ENCODE data around the gene TTF1. TPM values are rescaled to one million over a fixed set of nuclear protein-coding genes. Genes with fewer than 3 reads are reported as not detected.

Gene TTF1
- total and polyA plus RNA-seq, 2 donors from 2014 or later, result 10.3 to 16.3 TPM

DNA sequence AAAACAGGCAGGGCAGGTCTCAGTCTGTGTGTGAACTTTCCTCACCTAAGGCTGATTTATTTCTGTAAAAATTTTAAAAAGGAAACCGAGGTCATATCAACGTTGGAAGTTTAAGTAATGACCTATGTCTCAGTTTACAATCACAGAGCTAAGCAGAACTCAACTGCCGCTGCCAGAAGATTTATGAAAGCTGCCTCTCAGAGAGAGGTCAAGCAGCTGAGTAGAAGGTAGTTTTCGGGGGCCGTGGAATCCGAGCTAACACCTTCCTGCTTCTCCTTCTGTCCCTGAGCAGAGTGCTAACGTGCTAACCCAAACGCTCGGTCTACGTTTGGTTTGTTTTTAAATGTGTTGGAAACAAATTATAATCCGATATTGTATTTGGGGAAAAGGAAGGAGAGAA is 11.1 kb downstream of the TTF1 start:
- intact Hi-C loops (cut with DNase I), result no loop called here
- H3K27me3 ChIP-seq (ENCODE audit: control insufficient read depth, insufficient read depth, low read length), result no peaks in the 10 kb centered on the region
- H3K4me1 ChIP-seq (ENCODE audit: control insufficient read depth in 2 of 3, insufficient read depth in 2 of 3, low read depth in 1 of 3, low read length in 3 of 3), result no peaks in the 10 kb centered on the region
- H3K9ac ChIP-seq (ENCODE audit: low read length in 3 of 3), result no peak overlapping the region
- H3K4me3 ChIP-seq (ENCODE audit: low read length in 3 of 3), result no peak overlapping the region
- H3K9me3 ChIP-seq (ENCODE audit: control insufficient read depth in 2 of 3, insufficient read depth in 1 of 3, low read length in 3 of 3), result no peaks in the 10 kb centered on the region
- DNase-seq (peak in 3 of 5 donors; percentile 34 to 61 (median 61)), FAIRE-seq (no peak)
- H3K36me3 ChIP-seq (ENCODE audit: control insufficient read depth in 2 of 3, insufficient read depth in 3 of 3, low read length in 3 of 3), result peaks cover 9 to 55% (median 34%) of the 10 kb centered on the region in 3 donors
- TF ChIP-seq, protein P1, sequence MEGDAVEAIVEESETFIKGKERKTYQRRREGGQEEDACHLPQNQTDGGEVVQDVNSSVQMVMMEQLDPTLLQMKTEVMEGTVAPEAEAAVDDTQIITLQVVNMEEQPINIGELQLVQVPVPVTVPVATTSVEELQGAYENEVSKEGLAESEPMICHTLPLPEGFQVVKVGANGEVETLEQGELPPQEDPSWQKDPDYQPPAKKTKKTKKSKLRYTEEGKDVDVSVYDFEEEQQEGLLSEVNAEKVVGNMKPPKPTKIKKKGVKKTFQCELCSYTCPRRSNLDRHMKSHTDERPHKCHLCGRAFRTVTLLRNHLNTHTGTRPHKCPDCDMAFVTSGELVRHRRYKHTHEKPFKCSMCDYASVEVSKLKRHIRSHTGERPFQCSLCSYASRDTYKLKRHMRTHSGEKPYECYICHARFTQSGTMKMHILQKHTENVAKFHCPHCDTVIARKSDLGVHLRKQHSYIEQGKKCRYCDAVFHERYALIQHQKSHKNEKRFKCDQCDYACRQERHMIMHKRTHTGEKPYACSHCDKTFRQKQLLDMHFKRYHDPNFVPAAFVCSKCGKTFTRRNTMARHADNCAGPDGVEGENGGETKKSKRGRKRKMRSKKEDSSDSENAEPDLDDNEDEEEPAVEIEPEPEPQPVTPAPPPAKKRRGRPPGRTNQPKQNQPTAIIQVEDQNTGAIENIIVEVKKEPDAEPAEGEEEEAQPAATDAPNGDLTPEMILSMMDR (IDR thresholded peaks at IDR 0.05; ENCODE audit: borderline replicate concordance, extremely low read depth, insufficient read depth), result no peak
- H3K27ac ChIP-seq (ENCODE audit: low read depth in 2 of 2, low read length in 2 of 2), result no peak overlapping the region

- no peak overlapping the region for H3K9ac ChIP-seq (ENCODE audit: low read length in 3 of 3)
- H3K4me3 ChIP-seq (ENCODE audit: low read length in 3 of 3), result no peak overlapping the region
- H3K4me1 ChIP-seq (ENCODE audit: control insufficient read depth in 2 of 3, insufficient read depth in 2 of 3, low read depth in 1 of 3, low read length in 3 of 3), result no peaks in the 10 kb centered on the region
- H3K27me3 ChIP-seq (ENCODE audit: control insufficient read depth, insufficient read depth, low read length), result no peaks in the 10 kb centered on the region
- intact Hi-C loops (cut with DNase I), result no loop called here
- TF ChIP-seq, protein P1 (IDR thresholded peaks at IDR 0.05; ENCODE audit: borderline replicate concordance, extremely low read depth, insufficient read depth), result no peak
- H3K27ac ChIP-seq (ENCODE audit: low read depth in 2 of 2, low read length in 2 of 2), result no peak overlapping the region
- no peaks in the 10 kb centered on the region for H3K9me3 ChIP-seq (ENCODE audit: control insufficient read depth in 2 of 3, insufficient read depth in 1 of 3, low read length in 3 of 3)
- peaks cover 7 to 63% (median 33%) of the 10 kb centered on the region in 3 donors for H3K36me3 ChIP-seq (ENCODE audit: control insufficient read depth in 2 of 3, insufficient read depth in 3 of 3, low read length in 3 of 3)
- no peak for FAIRE-seq
- DNase-seq, result peak in 1 of 5 donors; percentile 53
Measured at GRCh38 chr9:132391449-132391848, 15.2 kb downstream of the TTF1 start.

GRCh38 chr9:132390966-132391365 is 15.7 kb downstream of the TTF1 start:
- no peak overlapping the region for H3K27ac ChIP-seq (ENCODE audit: low read depth in 2 of 2, low read length in 2 of 2)
- no peaks in the 10 kb centered on the region for H3K4me1 ChIP-seq (ENCODE audit: control insufficient read depth in 2 of 3, insufficient read depth in 2 of 3, low read depth in 1 of 3, low read length in 3 of 3)
- TF ChIP-seq, protein P1 (IDR thresholded peaks at IDR 0.05; ENCODE audit: borderline replicate concordance, extremely low read depth, insufficient read depth), result no peak
- FAIRE-seq (no peak), DNase-seq (no peak)
- peaks cover 7 to 64% (median 32%) of the 10 kb centered on the region in 3 donors for H3K36me3 ChIP-seq (ENCODE audit: control insufficient read depth in 2 of 3, insufficient read depth in 3 of 3, low read length in 3 of 3)
- no peak overlapping the region for H3K9ac ChIP-seq (ENCODE audit: low read length in 3 of 3)
- intact Hi-C loops (cut with DNase I), result no loop called here
- H3K9me3 ChIP-seq (ENCODE audit: control insufficient read depth in 2 of 3, insufficient read depth in 1 of 3, low read length in 3 of 3), result no peaks in the 10 kb centered on the region
- no peak overlapping the region for H3K4me3 ChIP-seq (ENCODE audit: low read length in 3 of 3)
- H3K27me3 ChIP-seq (ENCODE audit: control insufficient read depth, insufficient read depth, low read length), result no peaks in the 10 kb centered on the region

DNA sequence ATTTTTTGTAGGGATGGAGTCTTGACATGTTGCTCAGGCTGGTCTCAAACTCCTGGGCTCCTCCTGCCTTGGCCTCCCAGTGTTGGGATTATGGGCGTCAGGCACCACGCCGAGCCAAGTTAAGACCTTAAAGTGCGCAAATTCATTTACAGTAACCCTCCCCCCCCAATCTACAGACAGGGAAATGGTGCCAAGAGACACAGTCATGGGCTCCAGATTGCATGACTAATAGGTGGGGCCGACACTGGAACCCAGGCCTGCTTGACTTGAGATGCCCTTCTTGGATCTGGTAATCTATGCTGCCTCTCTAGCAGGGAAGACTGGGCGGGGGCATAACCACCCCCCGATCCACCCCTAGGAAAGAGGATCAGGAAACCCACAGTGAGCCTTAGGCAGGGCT is 19.5 kb downstream of the TTF1 start:
- H3K27me3 ChIP-seq (ENCODE audit: control insufficient read depth, insufficient read depth, low read length), result no peaks in the 10 kb centered on the region
- H3K36me3 ChIP-seq (ENCODE audit: control insufficient read depth in 2 of 3, insufficient read depth in 3 of 3, low read length in 3 of 3), result peaks cover 6 to 58% (median 25%) of the 10 kb centered on the region in 3 donors
- no peak overlapping the region for H3K9ac ChIP-seq (ENCODE audit: low read length in 3 of 3)
- no peak overlapping the region for H3K27ac ChIP-seq (ENCODE audit: low read depth in 2 of 2, low read length in 2 of 2)
- DNase-seq (no peak), FAIRE-seq (no peak)
- intact Hi-C loops (cut with DNase I), result no loop called here
- TF ChIP-seq, protein P1 (IDR thresholded peaks at IDR 0.05; ENCODE audit: borderline replicate concordance, extremely low read depth, insufficient read depth), result no peak
- H3K9me3 ChIP-seq (ENCODE audit: control insufficient read depth in 2 of 3, insufficient read depth in 1 of 3, low read length in 3 of 3), result no peaks in the 10 kb centered on the region
- H3K4me3 ChIP-seq (ENCODE audit: low read length in 3 of 3), result no peak overlapping the region
- H3K4me1 ChIP-seq (ENCODE audit: control insufficient read depth in 2 of 3, insufficient read depth in 2 of 3, low read depth in 1 of 3, low read length in 3 of 3), result no peaks in the 10 kb centered on the region
